Keratinocyte (primary cell): Measurements from ENCODE around the gene LAMB4. TPM values are rescaled to one million over a fixed set of nuclear protein-coding genes. Genes with fewer than 3 reads are reported as not detected.

ENCODE experiments used
- DNase-seq: peaks from one replicate; pipeline ENCODE4 v3.0.0-alpha.2; 2011; ENCODE audit warnings: low read depth, missing footprints, low spot score
- FAIRE-seq: peaks from 2 replicates; lab custom pipeline; 2011; peaks lifted over from hg19 to GRCh38; lab: Jason Lieb, UNC
- H2AFZ ChIP-seq: 2 replicates; pipeline ENCODE4 v1.6.0; 2012; ENCODE audit warnings: low read length, control low read depth, inconsistent platforms; ENCODE audit not compliant: control insufficient read depth
- H3K27ac ChIP-seq: 2 replicates; pipeline ENCODE4 v1.5.1; 2011; ENCODE audit warnings: low read length; ENCODE audit not compliant: control insufficient read depth, insufficient read depth
- H3K27me3 ChIP-seq: 3 replicates; pipeline ENCODE4 v1.6.0; 2011; ENCODE audit warnings: low read length; ENCODE audit not compliant: control insufficient read depth, insufficient read depth; ENCODE audit errors: extremely low read depth
- H3K36me3 ChIP-seq, 2 experiments: 2 replicates in 1 of 2; 3 replicates in 1 of 2; pipeline ENCODE4 v1.5.1; 2011; ENCODE audit warnings: low read length in 2 of 2, mild to moderate bottlenecking in 1 of 2; ENCODE audit not compliant: control insufficient read depth in 2 of 2, insufficient read depth in 2 of 2; ENCODE audit errors: extremely low read depth in 1 of 2
- H3K4me1 ChIP-seq: 3 replicates; pipeline ENCODE4 v1.5.1; 2011; ENCODE audit warnings: low read length; ENCODE audit not compliant: control insufficient read depth, insufficient read depth; ENCODE audit errors: extremely low read depth
- H3K4me2 ChIP-seq: 3 replicates; pipeline ENCODE4 v1.6.0; 2011; ENCODE audit warnings: low read depth, low read length; ENCODE audit not compliant: control insufficient read depth, insufficient read depth; ENCODE audit errors: extremely low read depth
- H3K4me3 ChIP-seq, 3 experiments: fragments of 200-600 bp in 1 of 3; sonication (generic) in 1 of 3; 2 replicates in 2 of 3; 3 replicates in 1 of 3; pipeline ENCODE4 v1.5.1; 2011 to 2016; ENCODE audit warnings: low read length in 3 of 3, mild to moderate bottlenecking in 3 of 3, control low read depth in 2 of 3, inconsistent platforms in 1 of 3, low read depth in 1 of 3, mixed read lengths in 1 of 3, mixed run types in 1 of 3, moderate library complexity in 1 of 3; ENCODE audit not compliant: control insufficient read depth in 2 of 3, insufficient read depth in 2 of 3; ENCODE audit errors: extremely low read depth in 1 of 3
- H3K79me2 ChIP-seq: 2 replicates; pipeline ENCODE4 v1.6.0; 2012; ENCODE audit warnings: low read length; ENCODE audit not compliant: control insufficient read depth, insufficient read depth
- H3K9ac ChIP-seq: 3 replicates; pipeline ENCODE4 v1.6.0; 2011; ENCODE audit warnings: low read length; ENCODE audit not compliant: control insufficient read depth, insufficient read depth; ENCODE audit errors: extremely low read depth
- H3K9me1 ChIP-seq: 3 replicates; pipeline ENCODE4 v1.6.0; 2011; ENCODE audit warnings: low read length; ENCODE audit not compliant: control insufficient read depth, insufficient read depth; ENCODE audit errors: extremely low read depth
- H3K9me3 ChIP-seq: 2 replicates; pipeline ENCODE4 v1.5.1; 2012; ENCODE audit warnings: low read depth, low read length; ENCODE audit not compliant: control insufficient read depth
- H4K20me1 ChIP-seq: 3 replicates; pipeline ENCODE4 v1.6.0; 2011; ENCODE audit warnings: low read length; ENCODE audit not compliant: control insufficient read depth, insufficient read depth; ENCODE audit errors: extremely low read depth
- EZH2 ChIP-seq: IDR thresholded peaks from one replicate; pipeline ENCODE4 v1.6.1; 2012; ENCODE audit warnings: inconsistent platforms, mild to moderate bottlenecking, low read length, moderate library complexity
- dilution Hi-C: fragments of 300-500 bp; cut with MboI; formaldehyde crosslinking; loops from one replicate; pipeline ENCODE4 v1.7.0; 2020; ENCODE audit warnings: low sequenced_read_pairs; ENCODE audit not compliant: extremely low pct_ligation_motif_present
- polyA plus RNA-seq, 5 experiments: library from polyadenylated mRNA; depleted of rRNA in 3 of 5; stranded (reverse) in 3 of 5; stranded (forward) in 1 of 5; unstranded in 1 of 5; fragments of >200 nt; gene quantifications; 1 replicate in 1 of 5; 2 replicates in 3 of 5; 3 replicates in 1 of 5; pipeline versions ENCODE4 v1.2.1 to v1.2.3, GENCODE V29; 2011 to 2012; ENCODE audit warnings: missing spikeins in 2 of 5, low read depth in 1 of 5, low replicate concordance in 1 of 5
- TF ChIP-seq, protein P1 (sequence below), 3 experiments: IDR thresholded peaks in 1 of 3; conservative IDR thresholded peaks in 1 of 3; optimal IDR thresholded peaks in 1 of 3; 2 replicates in 2 of 3; 3 replicates in 1 of 3; pipeline versions ENCODE3 to v1.5.1; 2011; ENCODE audit warnings: low read length in 3 of 3, mild to moderate bottlenecking in 3 of 3, moderate library complexity in 2 of 3, control low read depth in 1 of 3, inconsistent platforms in 1 of 3; ENCODE audit not compliant: insufficient read depth in 2 of 3; ENCODE audit errors: extremely low read depth in 1 of 3

LAMB4 gene
- polyA plus RNA-seq, 1 donor (not counting 4 experiments of a cell fraction or from before 2014, with no cell fraction given): 3.7 TPM

DNA sequence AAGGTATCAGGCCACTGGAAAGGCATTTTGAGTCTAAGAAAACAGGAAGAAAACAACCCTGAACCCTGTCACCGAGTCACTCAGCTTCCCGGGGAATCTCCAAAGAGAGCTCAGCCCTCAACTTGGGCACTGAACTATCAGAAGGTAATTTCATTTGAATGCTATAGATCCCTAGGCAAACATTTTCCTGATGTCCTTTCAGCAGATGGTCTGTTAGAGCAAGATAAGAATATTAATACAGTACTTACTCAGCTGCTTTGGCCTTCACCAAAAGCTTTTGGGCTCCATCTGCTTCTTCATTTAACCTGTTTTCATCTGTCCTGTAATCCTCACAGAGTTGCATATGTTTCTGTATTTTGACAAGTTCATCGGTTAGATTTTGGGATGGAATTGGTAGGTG, 93.0 kb downstream of the LAMB4 start:
- Histone ChIP-seq H4K20me1 (no peaks in the 10 kb centered on the region), H3K9me3 (no peaks in the 10 kb centered on the region), H3K36me3 (no peaks in the 10 kb centered on the region), H3K79me2 (no peaks in the 10 kb centered on the region), H3K27ac (no peak overlapping the region), H3K4me3 (no peak overlapping the region), H3K4me1 (peaks cover 3% of the 10 kb centered on the region), H3K9ac (no peak overlapping the region), H2AFZ (no peak overlapping the region), H3K27me3 (no peaks in the 10 kb centered on the region), H3K9me1 (no peaks in the 10 kb centered on the region), H3K4me2 (no peak overlapping the region)
- no peak for DNase-seq
- dilution Hi-C loops: no loop called here
- FAIRE-seq: no peak
- no peak for TF ChIP-seq EZH2
- TF ChIP-seq, protein P1, sequence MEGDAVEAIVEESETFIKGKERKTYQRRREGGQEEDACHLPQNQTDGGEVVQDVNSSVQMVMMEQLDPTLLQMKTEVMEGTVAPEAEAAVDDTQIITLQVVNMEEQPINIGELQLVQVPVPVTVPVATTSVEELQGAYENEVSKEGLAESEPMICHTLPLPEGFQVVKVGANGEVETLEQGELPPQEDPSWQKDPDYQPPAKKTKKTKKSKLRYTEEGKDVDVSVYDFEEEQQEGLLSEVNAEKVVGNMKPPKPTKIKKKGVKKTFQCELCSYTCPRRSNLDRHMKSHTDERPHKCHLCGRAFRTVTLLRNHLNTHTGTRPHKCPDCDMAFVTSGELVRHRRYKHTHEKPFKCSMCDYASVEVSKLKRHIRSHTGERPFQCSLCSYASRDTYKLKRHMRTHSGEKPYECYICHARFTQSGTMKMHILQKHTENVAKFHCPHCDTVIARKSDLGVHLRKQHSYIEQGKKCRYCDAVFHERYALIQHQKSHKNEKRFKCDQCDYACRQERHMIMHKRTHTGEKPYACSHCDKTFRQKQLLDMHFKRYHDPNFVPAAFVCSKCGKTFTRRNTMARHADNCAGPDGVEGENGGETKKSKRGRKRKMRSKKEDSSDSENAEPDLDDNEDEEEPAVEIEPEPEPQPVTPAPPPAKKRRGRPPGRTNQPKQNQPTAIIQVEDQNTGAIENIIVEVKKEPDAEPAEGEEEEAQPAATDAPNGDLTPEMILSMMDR (optimal IDR thresholded peaks at IDR 0.05 in 1 of 3, IDR thresholded peaks at IDR 0.05 in 1 of 3, conservative IDR thresholded peaks at IDR 0.05 in 1 of 3; ENCODE audit: extremely low read depth in 1 of 3, insufficient read depth in 2 of 3, low read length in 3 of 3): no peak

DNA sequence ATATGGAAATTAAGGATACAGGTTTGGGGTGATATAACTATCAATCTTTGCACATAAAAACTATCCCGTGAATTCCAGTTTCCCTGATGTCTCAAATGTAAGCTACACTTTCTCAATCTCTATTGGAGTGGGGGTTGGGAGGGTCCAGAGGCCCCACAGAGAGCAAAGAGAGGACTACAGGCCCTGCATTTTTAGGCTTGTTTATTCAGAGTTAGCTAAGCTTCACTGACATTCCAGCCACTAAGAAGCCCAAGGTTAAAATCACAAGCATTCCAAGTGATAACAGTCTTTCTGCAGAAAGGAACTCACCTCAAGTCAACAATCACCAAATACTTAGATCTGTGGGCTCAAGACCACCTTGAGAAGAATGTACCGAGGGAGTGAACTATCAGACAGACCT, 95.6 kb downstream of the LAMB4 start:
- dilution Hi-C loops: no loop called here
- FAIRE-seq (no peak), DNase-seq (no peak)
- Histone ChIP-seq H2AFZ (no peak overlapping the region), H3K9me1 (no peaks in the 10 kb centered on the region), H3K27ac (no peak overlapping the region), H3K4me3 (no peak overlapping the region), H3K79me2 (no peaks in the 10 kb centered on the region), H3K36me3 (no peaks in the 10 kb centered on the region), H3K27me3 (no peaks in the 10 kb centered on the region), H3K4me1 (peaks cover 13% of the 10 kb centered on the region), H3K9me3 (no peaks in the 10 kb centered on the region), H4K20me1 (no peaks in the 10 kb centered on the region), H3K9ac (no peak overlapping the region), H3K4me2 (no peak overlapping the region)
- no peak for TF ChIP-seq EZH2
- TF ChIP-seq, protein P1 (optimal IDR thresholded peaks at IDR 0.05 in 1 of 3, IDR thresholded peaks at IDR 0.05 in 1 of 3, conservative IDR thresholded peaks at IDR 0.05 in 1 of 3; ENCODE audit: extremely low read depth in 1 of 3, insufficient read depth in 2 of 3, low read length in 3 of 3): no peak
